GM19099 (cell line): Measurements from ENCODE around the gene DPEP2NB.

ENCODE experiments used
- POLR2A ChIP-seq: IDR thresholded peaks from 3 replicates; pipeline ENCODE4 v1.6.1; 2011; ENCODE audit warnings: low read depth; ENCODE audit not compliant: insufficient read length; ENCODE audit errors: extremely low read depth

The DPEP2NB gene

DNA sequence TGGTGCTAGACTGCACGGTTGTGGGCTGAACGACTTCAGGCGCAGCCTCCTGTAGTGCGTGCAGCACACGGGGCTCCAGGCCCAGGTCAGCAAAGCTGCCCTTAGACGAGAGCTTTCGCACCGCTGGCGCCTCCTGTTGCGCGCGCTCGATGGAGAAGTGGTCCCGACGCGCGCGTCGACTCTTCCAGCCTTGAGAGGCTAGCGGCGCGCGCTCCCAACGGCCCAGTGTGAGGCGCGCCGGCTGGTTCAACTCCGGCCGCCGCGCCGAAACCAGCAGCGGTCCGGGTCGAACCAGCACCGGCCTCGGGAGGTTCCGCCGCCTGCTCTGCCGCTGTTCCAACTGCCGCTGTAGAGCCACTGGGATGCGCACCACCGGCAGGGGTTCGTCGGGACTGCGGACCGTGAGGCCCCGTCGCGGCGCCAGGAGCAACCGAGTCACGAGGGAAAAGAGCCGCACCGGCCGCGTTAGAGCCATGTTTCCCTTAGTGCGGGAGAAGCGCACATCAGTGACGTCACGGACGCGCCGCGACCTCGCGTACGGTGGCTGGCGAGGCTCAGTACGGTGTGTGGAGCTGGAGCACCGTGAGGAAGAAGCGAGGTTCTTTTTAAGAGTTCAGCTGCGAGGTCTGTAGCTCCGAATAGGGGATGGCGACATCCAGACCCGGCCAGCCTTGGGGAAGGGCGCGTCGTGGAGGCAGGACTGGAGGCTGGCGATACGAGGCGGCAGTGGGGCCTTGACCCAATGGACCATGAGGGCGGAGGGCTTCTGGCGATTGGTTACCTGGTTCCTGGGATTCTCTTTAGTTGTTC lies 7.2 kb upstream of the DPEP2NB start, which contains the start of the genes DDX28 and DUS2:
Gene DDX28, minus strand, starts transcription at position 505 of the 810 bp plus-strand sequence. Its CDS starts 30 bp downstream, at position 475.
Gene DUS2, plus strand, starts transcription at position 557 of the 810 bp plus-strand sequence. CDS start 14,740 bp downstream, outside the sequence.
- TF ChIP-seq POLR2A: peak; percentile 80

DNA sequence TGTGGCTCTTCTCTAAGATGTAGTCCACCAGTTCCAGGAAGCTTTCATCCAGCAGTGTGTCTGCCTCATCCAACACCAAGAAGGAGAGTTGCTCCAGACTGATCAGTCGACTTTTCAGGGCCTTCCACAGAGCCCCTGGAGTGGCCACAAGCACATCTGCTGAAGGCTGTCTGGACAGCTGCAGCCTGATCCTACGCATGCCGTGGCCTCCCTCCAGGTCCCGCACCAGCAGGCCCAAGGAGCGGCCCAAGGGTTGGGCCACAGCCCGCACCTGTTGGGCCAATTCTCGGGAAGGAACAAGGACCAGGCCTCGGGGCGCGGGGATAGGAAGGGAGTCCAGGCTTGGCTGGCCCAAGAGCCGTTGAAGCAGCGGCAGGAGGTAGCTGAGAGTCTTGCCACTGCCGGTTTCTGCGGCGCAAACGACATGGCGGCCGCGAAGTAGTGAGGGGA lies 6.6 kb upstream of the DPEP2NB start:
- TF ChIP-seq POLR2A: no peak

DNA sequence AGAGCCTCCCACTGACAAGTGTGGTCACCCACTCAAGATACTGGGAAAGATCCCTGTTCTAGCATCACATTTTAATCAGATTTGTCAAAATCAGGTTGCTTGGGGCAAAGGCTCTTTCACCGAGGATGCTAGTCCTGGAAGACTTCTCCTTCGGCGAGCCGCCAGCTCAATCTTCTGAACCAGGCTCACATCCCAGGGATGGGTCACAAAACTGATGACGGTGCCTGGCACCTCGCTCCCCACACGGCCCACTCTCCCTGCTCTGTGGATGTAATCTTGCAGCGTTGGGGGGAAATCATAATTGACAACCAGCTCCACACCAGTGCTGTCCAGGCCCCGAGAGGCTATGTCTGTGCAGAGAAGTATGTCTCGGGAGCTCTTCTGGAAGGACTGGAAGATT lies 5.8 kb upstream of the DPEP2NB start:
- no peak for TF ChIP-seq POLR2A

DNA sequence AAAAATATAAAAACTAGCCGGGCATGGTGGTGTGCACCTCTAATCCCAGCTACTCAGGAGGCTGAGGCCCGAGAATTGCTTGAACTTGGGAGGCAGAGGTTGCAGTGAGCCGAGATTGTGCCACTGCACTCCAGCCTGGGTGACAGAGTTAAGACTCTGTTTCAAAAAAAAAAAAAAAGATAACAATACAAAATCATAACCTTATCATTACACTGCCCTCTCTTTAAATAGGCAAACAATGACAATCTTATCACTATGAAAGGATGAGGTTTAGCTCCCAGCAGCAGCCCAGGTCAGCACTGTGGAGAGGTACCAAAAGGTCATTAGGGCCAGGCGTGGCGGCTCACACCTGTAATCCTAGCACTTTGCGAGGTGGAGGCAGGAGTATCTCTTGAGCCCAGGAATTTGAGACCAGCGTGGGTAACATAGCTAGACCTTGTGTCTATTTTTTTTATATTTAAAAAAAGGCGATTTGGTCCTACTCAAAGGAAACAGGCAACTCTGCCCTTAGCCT lies 3.5 kb upstream of the DPEP2NB start:
- no peak for TF ChIP-seq POLR2A

DNA sequence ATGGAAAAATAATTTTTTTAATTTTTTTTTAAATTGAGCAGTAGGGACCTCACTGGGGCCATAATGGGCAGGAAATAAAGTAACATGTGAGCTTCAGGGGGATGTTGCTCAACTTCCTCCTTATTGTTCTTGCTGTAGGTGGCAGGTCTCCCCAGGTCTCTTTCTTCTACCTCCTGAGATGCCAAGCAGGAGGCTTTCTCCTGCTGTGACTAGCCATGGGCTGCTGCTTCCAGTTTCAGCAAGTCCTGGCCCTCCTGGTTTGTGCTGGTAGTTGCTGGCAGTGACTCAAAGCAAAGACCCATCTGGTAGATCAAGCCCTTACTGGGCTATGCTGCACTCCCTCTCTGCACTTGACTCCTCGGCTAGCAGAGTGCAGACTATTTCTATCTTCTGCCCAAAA lies 2.3 kb downstream of the DPEP2NB start:
- no peak for TF ChIP-seq POLR2A

DNA sequence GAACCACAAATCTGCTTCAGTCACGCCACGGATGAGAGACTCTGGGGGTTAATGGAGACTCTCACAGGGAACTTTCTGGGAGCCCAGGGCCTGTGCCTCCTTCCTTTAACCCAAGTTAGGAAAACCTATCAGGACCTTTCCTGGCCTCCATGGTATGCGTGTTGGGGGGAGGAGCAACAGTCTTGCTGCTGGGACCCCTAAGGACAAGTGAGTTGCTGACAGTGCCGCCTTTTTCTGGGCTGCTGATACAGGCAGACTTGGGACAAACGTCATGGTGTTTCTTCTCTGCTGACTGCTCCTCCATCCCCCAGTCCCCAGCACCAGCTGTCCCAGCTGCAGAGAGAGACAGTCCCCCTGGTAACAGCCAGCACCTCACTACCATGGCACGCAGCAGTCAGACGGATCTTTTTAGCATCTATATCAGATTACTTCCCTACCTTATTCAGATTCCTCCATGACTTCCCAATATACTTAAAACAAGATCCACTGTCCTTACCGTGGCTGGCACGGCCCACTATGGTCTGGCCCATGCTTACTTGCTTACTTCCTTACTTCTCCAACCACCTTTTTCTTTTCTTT lies 6.5 kb downstream of the DPEP2NB start:
- no peak for TF ChIP-seq POLR2A

DNA sequence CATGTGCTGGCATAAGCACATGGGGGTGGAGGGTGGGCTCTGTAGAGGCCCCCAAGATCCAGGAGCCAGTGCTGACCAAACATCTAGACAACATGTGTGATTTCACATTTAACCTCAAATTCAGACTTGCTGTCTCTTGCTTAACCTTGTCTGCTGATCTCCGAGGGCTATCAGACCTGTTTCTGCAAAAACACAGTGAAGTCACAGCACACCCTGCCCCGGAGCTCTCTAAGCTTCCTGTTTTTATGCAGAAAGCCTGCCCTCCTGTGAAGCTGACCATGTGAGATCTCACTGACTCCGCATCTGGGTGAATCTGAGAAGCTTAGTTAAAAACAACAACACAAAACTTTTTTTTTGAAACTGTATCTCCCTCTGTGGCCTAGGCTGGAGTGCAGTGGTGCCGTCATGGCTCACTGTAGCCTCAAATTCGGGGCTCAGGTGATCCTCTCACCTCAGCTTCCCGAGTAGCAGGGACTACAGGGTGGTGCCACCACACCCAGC lies 9.9 kb downstream of the DPEP2NB start:
- no peak for TF ChIP-seq POLR2A

DNA sequence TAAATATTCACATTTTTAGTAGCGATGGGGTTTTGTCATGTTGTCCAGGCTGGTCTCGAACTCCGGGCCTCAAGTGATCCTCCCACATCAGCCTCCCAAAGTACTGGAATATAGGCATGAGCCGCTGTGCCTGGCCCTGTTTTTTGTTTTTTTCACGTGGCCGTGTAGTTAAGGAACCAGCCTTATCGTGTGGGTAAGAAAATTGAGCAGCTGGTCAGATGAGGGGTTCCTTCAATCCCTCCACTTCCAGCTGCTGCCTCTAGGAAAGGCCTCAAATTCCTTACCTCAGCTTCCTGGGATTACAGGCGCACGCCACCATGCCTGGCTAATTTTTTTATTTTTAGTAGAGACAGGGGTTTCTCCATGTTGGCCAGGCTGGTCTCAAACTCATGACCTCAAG lies 10.5 kb downstream of the DPEP2NB start:
- no peak for TF ChIP-seq POLR2A

DNA sequence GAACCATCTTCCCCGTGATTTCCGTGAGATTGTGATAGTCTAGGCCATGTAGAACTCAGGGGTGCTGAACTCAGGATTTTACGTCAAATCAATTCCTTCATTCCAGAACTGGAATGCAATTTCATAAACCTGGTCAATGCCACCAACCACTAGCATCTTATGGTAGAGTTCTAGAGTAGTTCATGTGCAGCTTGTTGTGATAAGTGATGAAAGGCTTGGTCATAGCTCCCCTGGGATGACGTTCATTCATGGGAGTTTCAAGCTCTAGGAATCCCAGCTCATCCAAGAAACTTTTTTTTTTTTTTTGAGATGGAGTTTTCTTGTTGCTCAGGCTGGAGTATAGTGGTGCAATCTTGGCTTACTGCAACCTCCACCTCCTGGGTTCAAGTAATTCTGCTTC lies 12.7 kb downstream of the DPEP2NB start:
- no peak for TF ChIP-seq POLR2A

DNA sequence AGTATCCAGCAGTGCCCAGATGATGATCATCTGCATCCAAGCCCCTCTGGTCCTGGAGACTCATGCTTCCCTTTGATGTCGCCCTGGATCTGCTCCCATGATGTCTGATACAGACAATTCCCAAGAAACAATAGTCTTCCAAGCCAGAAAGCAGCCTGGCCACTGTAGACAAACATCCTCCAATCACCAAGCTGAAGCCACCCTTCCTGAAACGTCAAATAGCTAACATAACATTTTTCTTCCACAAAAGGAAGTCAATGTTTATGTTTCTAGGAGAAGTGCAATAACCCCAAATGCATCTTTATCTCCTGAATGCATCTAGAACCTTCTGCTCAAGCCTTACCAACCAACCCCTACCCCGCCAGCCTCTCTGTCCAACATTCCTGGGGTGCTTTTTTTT lies 15.3 kb downstream of the DPEP2NB start:
- no peak for TF ChIP-seq POLR2A

DNA sequence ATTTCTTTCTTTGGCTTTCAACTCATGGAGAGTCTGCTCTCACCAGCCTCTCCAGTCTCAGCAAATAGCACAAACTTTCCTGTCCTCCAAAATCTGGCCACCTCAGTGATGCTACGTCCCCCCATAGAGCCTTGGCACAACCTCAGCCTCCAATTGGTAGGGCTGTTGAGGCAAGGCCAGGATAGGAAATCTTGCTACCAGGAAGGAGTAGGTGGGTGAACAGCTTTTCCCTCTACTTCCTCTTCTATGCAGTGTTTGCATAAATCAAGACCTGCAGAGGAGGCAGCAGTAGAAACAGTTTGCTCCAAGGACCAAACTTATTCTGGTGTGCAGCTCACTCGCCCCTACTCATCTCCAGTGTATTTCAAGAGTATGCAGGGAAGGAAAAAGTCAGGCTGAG lies 15.7 kb downstream of the DPEP2NB start:
- TF ChIP-seq POLR2A: no peak

DNA sequence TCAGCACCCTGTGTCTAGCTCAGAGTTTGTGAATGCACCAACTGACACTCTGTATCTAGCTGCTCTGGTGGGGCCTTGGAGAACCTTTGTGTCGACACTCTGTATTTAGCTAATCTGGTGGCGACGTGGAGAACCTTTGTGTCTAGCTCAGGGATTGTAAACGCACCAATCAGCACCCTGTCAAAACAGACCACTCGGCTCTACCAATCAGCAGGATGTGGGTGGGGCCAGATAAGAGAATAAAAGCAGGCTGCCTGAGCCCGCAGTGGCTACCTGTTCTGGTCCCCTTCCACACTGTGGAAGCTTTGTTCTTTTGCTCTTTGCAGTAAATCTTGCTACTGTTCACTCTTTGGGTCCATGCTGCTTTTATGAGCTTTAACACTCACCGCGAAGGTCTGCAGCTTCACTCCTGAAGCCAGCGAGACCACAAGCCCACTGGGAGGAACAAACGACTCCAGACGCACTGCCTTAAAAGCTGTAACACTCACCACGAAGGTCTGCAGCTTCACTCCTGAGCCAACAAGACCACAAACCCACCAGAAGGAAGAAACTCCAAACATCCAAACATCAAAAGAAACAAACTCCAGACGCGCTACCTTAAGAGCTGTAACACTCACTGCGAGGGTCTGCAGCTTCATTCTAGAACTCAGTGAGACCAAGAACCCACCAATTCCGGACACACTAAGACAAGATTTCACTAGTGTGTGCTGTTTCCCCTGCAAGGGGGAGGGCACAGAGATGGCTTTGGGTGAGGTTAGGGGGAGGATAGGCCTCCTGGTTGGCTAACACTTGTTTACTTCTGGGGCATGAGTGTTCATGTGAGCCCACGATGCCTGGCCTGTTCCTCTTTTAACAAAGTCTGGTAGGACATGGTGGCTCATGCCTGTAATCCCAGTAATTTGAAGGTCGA lies 16.7 kb downstream of the DPEP2NB start, which contains the start of gene DPEP2:
Gene DPEP2, minus strand, starts transcription at position 706 of the 910 bp plus-strand sequence. CDS start 6,272 bp downstream, outside the sequence.
- peak; percentile 28 for TF ChIP-seq POLR2A

DNA sequence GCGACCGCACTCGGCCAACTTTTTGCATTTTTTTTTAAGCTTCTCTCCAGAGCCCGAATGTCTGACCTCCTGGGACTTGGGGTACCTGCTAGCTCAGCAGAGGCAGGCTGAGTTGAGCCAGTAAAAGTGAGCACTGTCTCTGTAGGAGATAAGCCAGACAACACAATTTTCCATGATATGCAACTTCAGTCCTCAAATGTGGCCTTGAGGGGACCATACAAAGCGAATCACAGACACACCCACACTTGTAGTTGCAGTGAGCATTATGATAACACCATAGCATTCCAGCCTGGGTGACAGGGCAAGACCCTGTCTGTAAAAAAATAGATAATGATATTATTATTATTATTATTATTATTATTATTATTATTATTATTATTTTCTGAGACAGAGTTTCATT lies 19.0 kb downstream of the DPEP2NB start:
- TF ChIP-seq POLR2A: no peak

DNA sequence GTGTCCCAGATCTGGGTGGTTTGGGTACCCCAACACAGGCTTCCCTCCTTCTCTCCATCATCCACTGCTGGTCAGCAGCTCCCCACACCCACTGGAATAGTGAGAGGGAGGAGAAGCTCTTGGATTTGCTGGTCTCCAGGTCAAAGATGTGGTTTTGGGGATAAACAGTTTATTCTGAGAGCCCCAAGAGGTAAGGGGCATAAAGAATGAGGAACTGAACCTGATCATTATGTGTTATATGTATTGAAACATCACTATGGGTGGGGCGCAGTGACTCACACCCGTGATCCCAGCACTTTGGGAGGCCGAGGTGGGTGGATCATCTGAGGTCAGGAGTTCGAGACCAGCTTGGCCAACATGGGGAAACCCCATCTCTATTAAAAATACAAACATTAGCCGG lies 20.3 kb downstream of the DPEP2NB start:
- no peak for TF ChIP-seq POLR2A
